ENCODE data around the gene TCOF1. TPM values are rescaled to one million over a fixed set of nuclear protein-coding genes. Genes with fewer than 3 reads are reported as not detected.

Gene TCOF1
- total RNA-seq, 4 donors from 2014 or later = 32.1 to 54.2 (median 33.1) TPM

GRCh38 chr5:150446583-150446982 lies 89.1 kb downstream of the TCOF1 start:
- Histone ChIP-seq H3K36me3 (peaks cover 50% of the 10 kb centered on the region), H3K9me3 (no peaks in the 10 kb centered on the region), H3K27ac (no peak overlapping the region), H3K4me3 (no peak overlapping the region), H3K4me1 (peaks cover 27% of the 10 kb centered on the region), H3K27me3 (no peaks in the 10 kb centered on the region)
- no peak for DNase-seq (ENCODE audit: low spot score in 2 of 2)
- 98% methylated on average over 6 of the region's 6 CpGs for WGBS
- TF ChIP-seq POLR2AphosphoS5 (IDR thresholded peaks at IDR 0.05) (no peak), CTCF (IDR thresholded peaks at IDR 0.05) (no peak), POLR2A (IDR thresholded peaks at IDR 0.05) (no peak), EP300 (IDR thresholded peaks at IDR 0.05) (no peak)

- DNase-seq (ENCODE audit: low spot score in 2 of 2) = no peak
- Histone ChIP-seq H3K4me3 (no peak overlapping the region), H3K9me3 (no peaks in the 10 kb centered on the region), H3K4me1 (peaks cover 27% of the 10 kb centered on the region), H3K36me3 (peaks cover 46% of the 10 kb centered on the region), H3K27me3 (no peaks in the 10 kb centered on the region), H3K27ac (no peak overlapping the region)
- WGBS = 77% methylated on average over 6 of the region's 6 CpGs
- no peak for TF ChIP-seq CTCF (IDR thresholded peaks at IDR 0.05)
- no peak for TF ChIP-seq POLR2AphosphoS5 (IDR thresholded peaks at IDR 0.05)
- TF ChIP-seq POLR2A (IDR thresholded peaks at IDR 0.05) = no peak
- TF ChIP-seq EP300 (IDR thresholded peaks at IDR 0.05) = no peak
Observed at GRCh38 chr5:150447188-150447587, 89.7 kb downstream of the TCOF1 start.

- Histone ChIP-seq H3K9me3 (no peaks in the 10 kb centered on the region), H3K27me3 (no peaks in the 10 kb centered on the region), H3K27ac (peak overlapping the region; percentile 97), H3K36me3 (peaks cover 44% of the 10 kb centered on the region), H3K4me1 (peaks cover 27% of the 10 kb centered on the region), H3K4me3 (peak overlapping the region; percentile 92)
- TF ChIP-seq POLR2A (IDR thresholded peaks at IDR 0.05) (no peak), EP300 (IDR thresholded peaks at IDR 0.05) (no peak), CTCF (IDR thresholded peaks at IDR 0.05) (no peak), POLR2AphosphoS5 (IDR thresholded peaks at IDR 0.05) (no peak)
- WGBS = 9% methylated on average over 4 of the region's 4 CpGs
- DNase-seq (ENCODE audit: low spot score in 2 of 2) = no peak
Observed at GRCh38 chr5:150448334-150448733, 90.8 kb downstream of the TCOF1 start.

GRCh38 chr5:150448952-150449516 lies 91.5 kb downstream of the TCOF1 start:
- H3K36me3 ChIP-seq = peaks cover 37% of the 10 kb centered on the region
- H3K4me3 ChIP-seq = peak overlapping the region; percentile 92
- H3K27me3 ChIP-seq = no peaks in the 10 kb centered on the region
- no peaks in the 10 kb centered on the region for H3K9me3 ChIP-seq
- 2% methylated on average over 19 of the region's 31 CpGs for WGBS
- TF ChIP-seq POLR2AphosphoS5 (IDR thresholded peaks at IDR 0.05) (no peak), CTCF (IDR thresholded peaks at IDR 0.05) (no peak), POLR2A (IDR thresholded peaks at IDR 0.05) (no peak), EP300 (IDR thresholded peaks at IDR 0.05) (no peak)
- peak overlapping the region; percentile 97 for H3K27ac ChIP-seq
- no peak for DNase-seq (ENCODE audit: low spot score in 2 of 2)
- peaks cover 27% of the 10 kb centered on the region for H3K4me1 ChIP-seq

Other genes starting within 250 kb of the TCOF1 start
- gene PDGFRB, start 201.9 kb upstream of the TCOF1 start, total RNA-seq = 10 to 100 TPM; 23.8 to 51.4 (median 43.9) TPM
- gene CDX1, start 190.9 kb upstream of the TCOF1 start, total RNA-seq = under 1 TPM in 2 of 4 donors, not detected in 2; 0.26 to 0.76 TPM
- not detected for gene SLC6A7, start 167.6 kb upstream of the TCOF1 start, total RNA-seq
- gene CAMK2A, start 67.9 kb upstream of the TCOF1 start, total RNA-seq = under 1 TPM in 2 of 4 donors, not detected in 2; 0.26 to 0.64 TPM
- 1 to 10 TPM; 2.7 to 5.4 (median 3.9) TPM for gene ARSI, start 54.8 kb upstream of the TCOF1 start, total RNA-seq
- gene CD74, start 55.2 kb downstream of the TCOF1 start, total RNA-seq = 1,000 to 10,000 TPM in 1 of 4 donors, 100 to 1,000 TPM in 3; 433 to 1,002 (median 776) TPM
- 1,000 to 10,000 TPM; 1,684 to 3,537 (median 3,314) TPM for gene RPS14, start 92.0 kb downstream of the TCOF1 start, total RNA-seq
- 100 to 1,000 TPM in 3 of 4 donors, 10 to 100 TPM in 1; 94.6 to 157 (median 134) TPM for gene NDST1, start 150.4 kb downstream of the TCOF1 start, total RNA-seq